Heart left ventricle (tissue), 16 donors: ENCODE results near the gene ZNF451. TPM values are rescaled to one million over a fixed set of nuclear protein-coding genes. Genes with fewer than 3 reads are reported as not detected.

Experiments
- ATAC-seq, 4 donors: fragments of 200-7000 bp; cut with Tn5 transposase; one replicate each; pipeline ENCODE4 v1.9.1; 2020 to 2022; ENCODE audit warnings: moderate library complexity in 4 of 4, mild to moderate bottlenecking in 3 of 4, moderate number of reproducible peaks in 1 of 4
- DNase-seq, 5 donors: peaks; one replicate each; pipeline ENCODE4 v3.0.0-alpha.2; 2020
- H3K27ac ChIP-seq, 12 donors: fragments of 200-600 bp; sonication (generic) in 4 of 12; one replicate each; pipeline versions ENCODE4 v1.5.0 to v1.8.0; 2016 to 2022; ENCODE audit warnings: mild to moderate bottlenecking in 2 of 12
- H3K27me3 ChIP-seq, 9 donors: fragments of 200-600 bp; sonication (generic) in 2 of 9; one replicate each; pipeline versions ENCODE4 v1.5.1 to v1.8.0; 2016 to 2022; ENCODE audit warnings: mild to moderate bottlenecking in 3 of 9
- H3K36me3 ChIP-seq, 9 donors: fragments of 200-600 bp; sonication (generic) in 2 of 9; one replicate each; pipeline versions ENCODE4 v1.5.0 to v1.8.0; 2018 to 2022; ENCODE audit warnings: mild to moderate bottlenecking in 2 of 9
- H3K4me1 ChIP-seq, 12 donors: fragments of 200-600 bp; sonication (generic) in 4 of 12; one replicate each; pipeline versions ENCODE4 v1.5.0 to v1.8.0; 2016 to 2022; ENCODE audit warnings: mild to moderate bottlenecking in 3 of 12
- H3K4me3 ChIP-seq, 12 donors: fragments of 200-600 bp; sonication (generic) in 4 of 12; one replicate each; pipeline versions ENCODE4 v1.5.0 to v1.8.0; 2017 to 2022; ENCODE audit warnings: mild to moderate bottlenecking in 9 of 12, moderate library complexity in 4 of 12
- H3K9me3 ChIP-seq, 12 donors: fragments of 200-600 bp; sonication (generic) in 4 of 12; one replicate each; pipeline versions ENCODE4 v1.5.0 to v1.8.0; 2016 to 2022; ENCODE audit warnings: mild to moderate bottlenecking in 1 of 12
- POLR2A ChIP-seq, 2 donors: fragments of 450-650 bp; IDR thresholded peaks; one replicate each; pipeline ENCODE4 v1.6.1; 2017; ENCODE audit warnings: antibody characterized with exemption in 2 of 2, mild to moderate bottlenecking in 2 of 2, moderate library complexity in 2 of 2
- WGBS, 4 donors: extraction: QIAGEN DNeasy Blood & Tissue Kit in 2 of 4; methylation state at CpG; one replicate each; pipeline versions ENCODE4 v1.1.5 to v1.1.7; 2013 to 2018; 5-methylcytosine and 5-hydroxymethylcytosine counted together
- intact Hi-C, 10 donors: fragments of 100-400 bp; cut with DNase I; formaldehyde crosslinking; loops; one replicate each; pipeline versions ENCODE4 v1.11.1 to v1.14.2; 2022
- polyA plus RNA-seq, 2 donors: library from polyadenylated mRNA; stranded (reverse); fragments of 200-250 nt; gene quantifications; one replicate each; pipeline ENCODE4 v1.2.3, GENCODE V29; 2013
- total RNA-seq, 9 donors: library from RNA; depleted of rRNA in 2 of 9; stranded (reverse); fragments of >200 nt in 2 of 9; fragmentation: NEBNext Ultra II Directional in 3 of 9; extraction: Animal tissue kit (Norgen Biotek cat#: 25700) in 3 of 9; gene quantifications; one replicate each; pipeline versions ENCODE4 v1.1.0 to v1.2.4, GENCODE V29; 2016 to 2023
- TF ChIP-seq, protein P1 (sequence below), 12 donors: fragments of 200-600 bp; sonication (generic) in 4 of 12; IDR thresholded peaks; one replicate each; pipeline versions ENCODE4 v1.5.0 to v1.8.0; 2018 to 2022; ENCODE audit warnings: antibody characterized with exemption in 12 of 12, mild to moderate bottlenecking in 5 of 12
- donor health status: ischemic (EF 13 %, LVEDD 7.1; RV severe dilation, severe dysfunction).
- donor health status: healthy with polysubstance abuse.
- donor health status: DM: no; HTN: yes; CAD: no.
- donor health status: DM: no; HTN: no; CAD: no.
- donor health status: ischemic (EF 25% LVEDD 6.9; RV normal size, moderate dysfunction).
- donor health status: ischemic (EF 25% LVEDD 5.7; RV mildly dilated, moderate dysfunction).
- donor health status: healthy.
- donor health status: DM: yes; HTN: yes; CAD: no.
- donor health status: ischemic (EF 35%, LVEDD 5.7; RV mildly dilated, moderate dysfunction).
- donor health status: nonischemic (EF 11% LVEDD 7.7; RV severe dilation, severe dysfunction).
- donor health status: DM: yes; HTN: yes; CAD: no.
- donor health status: PGD.
- donor health status: ischemic (EF 29% LVEDD 5.4; RV normal size, mild dysfunction).
- donor health status: nonischemic (EF 23%, LVEDD 6.1; RV moderate dilation, normal function).

ZNF451 gene
- total and polyA plus RNA-seq, 11 donors, result 8.8 to 37.1 (median 21.4) TPM

GRCh38 chr6:57116776-57117175 is 26.8 kb downstream of the ZNF451 start:
- 32 to 61% (median 47%) methylated on average over 1 of the region's 1 CpG for WGBS, 4 donors
- H3K4me3 ChIP-seq, result no peak overlapping the region
- peaks cover 0 to 14% (median 0%) of the 10 kb centered on the region in 12 donors for H3K4me1 ChIP-seq
- no peaks in the 10 kb centered on the region for H3K9me3 ChIP-seq
- no peaks in the 10 kb centered on the region for H3K36me3 ChIP-seq
- ATAC-seq (no peak), DNase-seq (no peak)
- no peaks in the 10 kb centered on the region for H3K27me3 ChIP-seq
- H3K27ac ChIP-seq, result no peak overlapping the region
- no peak for TF ChIP-seq POLR2A (IDR thresholded peaks at IDR 0.05)
- TF ChIP-seq, protein P1, sequence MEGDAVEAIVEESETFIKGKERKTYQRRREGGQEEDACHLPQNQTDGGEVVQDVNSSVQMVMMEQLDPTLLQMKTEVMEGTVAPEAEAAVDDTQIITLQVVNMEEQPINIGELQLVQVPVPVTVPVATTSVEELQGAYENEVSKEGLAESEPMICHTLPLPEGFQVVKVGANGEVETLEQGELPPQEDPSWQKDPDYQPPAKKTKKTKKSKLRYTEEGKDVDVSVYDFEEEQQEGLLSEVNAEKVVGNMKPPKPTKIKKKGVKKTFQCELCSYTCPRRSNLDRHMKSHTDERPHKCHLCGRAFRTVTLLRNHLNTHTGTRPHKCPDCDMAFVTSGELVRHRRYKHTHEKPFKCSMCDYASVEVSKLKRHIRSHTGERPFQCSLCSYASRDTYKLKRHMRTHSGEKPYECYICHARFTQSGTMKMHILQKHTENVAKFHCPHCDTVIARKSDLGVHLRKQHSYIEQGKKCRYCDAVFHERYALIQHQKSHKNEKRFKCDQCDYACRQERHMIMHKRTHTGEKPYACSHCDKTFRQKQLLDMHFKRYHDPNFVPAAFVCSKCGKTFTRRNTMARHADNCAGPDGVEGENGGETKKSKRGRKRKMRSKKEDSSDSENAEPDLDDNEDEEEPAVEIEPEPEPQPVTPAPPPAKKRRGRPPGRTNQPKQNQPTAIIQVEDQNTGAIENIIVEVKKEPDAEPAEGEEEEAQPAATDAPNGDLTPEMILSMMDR (IDR thresholded peaks at IDR 0.05), result no peak
- intact Hi-C loops, result no loop called here

DNA sequence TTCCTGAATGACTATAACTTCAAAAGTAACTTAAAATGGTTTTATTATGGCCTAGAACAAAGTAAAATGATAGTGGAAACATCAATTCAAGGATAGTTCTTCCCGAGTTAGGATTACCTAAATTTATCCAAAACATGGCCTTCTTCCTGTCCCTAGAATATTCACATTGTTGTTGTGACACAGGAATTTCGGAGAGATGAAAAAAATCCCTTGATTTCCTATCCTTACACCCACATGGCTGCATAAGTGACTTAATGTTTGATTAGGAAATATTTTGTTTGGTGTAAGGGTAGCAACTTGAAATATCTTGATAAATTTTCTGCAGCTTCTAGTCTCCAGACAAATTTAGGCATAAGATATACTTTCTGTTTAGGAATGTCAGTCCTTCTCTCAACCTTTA is 27.8 kb downstream of the ZNF451 start:
- WGBS, 4 donors, result 50 to 78% (median 61%) methylated on average over 2 of the region's 2 CpGs
- intact Hi-C loops, result no loop called here

GRCh38 chr6:57123111-57123510 is 33.1 kb downstream of the ZNF451 start:
- DNase-seq (no peak), ATAC-seq (no peak)
- Histone ChIP-seq H3K27me3 (no peaks in the 10 kb centered on the region), H3K27ac (no peak overlapping the region), H3K9me3 (no peaks in the 10 kb centered on the region), H3K4me3 (no peak overlapping the region), H3K36me3 (peaks cover 0 to 13% (median 0%) of the 10 kb centered on the region in 9 donors), H3K4me1 (no peaks in the 10 kb centered on the region)
- TF ChIP-seq, protein P1 (IDR thresholded peaks at IDR 0.05), result no peak
- no peak for TF ChIP-seq POLR2A (IDR thresholded peaks at IDR 0.05)
- 89 to 100% (median 96%) methylated on average over 1 of the region's 1 CpG for WGBS, 4 donors
- intact Hi-C loops, result no loop called here

More for the DNA sequence above, 27.8 kb downstream of the ZNF451 start:
- no peaks in the 10 kb centered on the region for H3K9me3 ChIP-seq
- H3K4me1 ChIP-seq, result peaks cover 0 to 14% (median 0%) of the 10 kb centered on the region in 12 donors
- H3K27ac ChIP-seq, result no peak overlapping the region
- TF ChIP-seq POLR2A (IDR thresholded peaks at IDR 0.05), result no peak
- TF ChIP-seq, protein P1 (IDR thresholded peaks at IDR 0.05), result no peak
- no peak for DNase-seq
- no peaks in the 10 kb centered on the region for H3K27me3 ChIP-seq
- no peak overlapping the region for H3K4me3 ChIP-seq
- H3K36me3 ChIP-seq, result no peaks in the 10 kb centered on the region
- no peak for ATAC-seq

DNA sequence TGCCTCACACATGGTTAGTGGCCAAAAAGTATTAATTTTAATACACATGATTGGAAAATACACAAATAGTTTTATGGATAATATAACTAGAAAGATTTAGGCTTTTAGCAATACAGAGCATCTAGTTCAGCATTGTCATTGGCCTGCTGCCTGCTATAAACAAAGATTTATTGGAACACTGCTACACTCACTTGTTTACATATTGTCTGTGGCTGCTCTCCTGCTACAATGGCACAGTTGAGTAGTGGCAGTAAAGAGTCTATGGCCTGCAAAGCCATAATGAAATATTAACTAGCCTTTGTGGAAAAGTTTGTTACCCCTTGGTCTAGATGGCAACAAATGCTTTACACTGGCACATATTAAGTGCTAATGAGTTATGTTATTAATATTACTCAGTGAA is 37.8 kb downstream of the ZNF451 start:
- Histone ChIP-seq H3K9me3 (no peaks in the 10 kb centered on the region), H3K4me1 (peaks cover 0 to 16% (median 11%) of the 10 kb centered on the region in 12 donors), H3K36me3 (peaks cover 0 to 26% (median 15%) of the 10 kb centered on the region in 9 donors), H3K27ac (no peak overlapping the region), H3K27me3 (no peaks in the 10 kb centered on the region), H3K4me3 (no peak overlapping the region)
- ATAC-seq (no peak), DNase-seq (no peak)
- TF ChIP-seq, protein P1 (IDR thresholded peaks at IDR 0.05), result no peak
- TF ChIP-seq POLR2A (IDR thresholded peaks at IDR 0.05), result no peak
- intact Hi-C loops, result no loop called here
